ENCODE measurements around the gene RPS19BP1.

RPS19BP1 gene, protein sequence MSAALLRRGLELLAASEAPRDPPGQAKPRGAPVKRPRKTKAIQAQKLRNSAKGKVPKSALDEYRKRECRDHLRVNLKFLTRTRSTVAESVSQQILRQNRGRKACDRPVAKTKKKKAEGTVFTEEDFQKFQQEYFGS

DNA sequence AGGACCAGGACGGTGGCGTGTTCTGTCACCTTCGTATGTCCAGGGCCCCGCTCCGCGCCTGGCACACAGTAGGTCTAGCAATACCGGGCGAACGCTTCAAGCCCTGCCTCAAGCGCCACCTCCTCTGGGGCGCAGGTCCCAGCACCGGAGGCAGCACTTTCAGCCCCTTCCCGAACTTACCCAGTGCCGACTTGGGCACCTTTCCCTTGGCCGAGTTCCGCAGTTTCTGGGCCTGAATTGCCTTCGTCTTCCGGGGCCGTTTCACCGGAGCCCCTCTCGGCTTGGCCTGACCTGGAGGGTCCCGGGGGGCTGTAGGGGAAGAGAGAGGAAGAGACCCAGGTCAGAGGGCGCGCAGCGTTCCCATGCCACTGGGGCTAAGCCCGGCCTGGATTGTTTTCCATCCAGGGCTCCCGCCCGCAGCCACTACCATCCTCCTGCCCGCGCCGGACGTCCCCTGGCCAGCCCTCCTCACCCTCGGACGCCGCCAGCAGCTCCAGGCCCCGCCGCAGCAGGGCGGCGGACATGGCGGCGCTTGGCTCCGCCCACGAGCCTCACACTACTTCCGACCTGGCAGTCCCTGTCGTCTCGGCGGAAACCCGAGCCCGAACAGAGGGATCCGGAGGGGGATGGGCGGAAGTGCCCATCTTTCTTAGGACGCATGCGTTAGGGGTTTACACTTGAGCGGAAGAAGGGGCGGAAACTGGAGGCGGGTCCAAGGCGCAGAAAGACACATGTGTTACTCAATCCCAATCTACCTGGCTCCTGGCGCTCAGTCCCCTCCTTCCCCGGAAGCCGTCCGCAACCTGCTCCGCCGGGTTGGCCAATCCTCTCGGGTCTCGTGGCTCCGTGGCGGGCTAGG, at the start of gene RPS19BP1:
Gene RPS19BP1 (minus strand): TSS at position 534 of the 859 bp plus-strand sequence. CDS start 10 bp downstream, at position 524.
- DNase-seq (ENCODE audit: low read depth in 2 of 2): peak; percentile 99

DNA sequence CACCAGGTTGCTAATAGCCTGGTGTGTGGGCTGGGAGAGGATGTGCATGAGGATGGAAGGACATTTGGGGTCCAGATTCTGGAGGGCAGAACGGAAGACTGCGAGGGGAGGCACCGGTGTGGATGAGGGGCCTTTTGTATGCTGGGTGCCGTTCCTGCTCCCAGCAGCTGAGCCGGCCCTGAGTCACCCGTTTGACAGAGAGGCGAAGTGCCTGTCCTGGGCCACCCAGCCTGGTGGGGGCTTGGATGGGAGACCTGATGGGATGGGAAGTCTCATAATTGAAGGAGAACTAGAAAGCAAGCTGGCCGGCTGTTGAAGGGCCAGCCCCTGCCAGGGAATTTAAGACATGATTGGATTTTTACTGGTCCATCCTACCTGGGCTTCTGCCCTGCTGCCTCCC, 48.8 kb upstream of the RPS19BP1 start:
- DNase-seq (ENCODE audit: low read depth in 2 of 2): no peak

DNA sequence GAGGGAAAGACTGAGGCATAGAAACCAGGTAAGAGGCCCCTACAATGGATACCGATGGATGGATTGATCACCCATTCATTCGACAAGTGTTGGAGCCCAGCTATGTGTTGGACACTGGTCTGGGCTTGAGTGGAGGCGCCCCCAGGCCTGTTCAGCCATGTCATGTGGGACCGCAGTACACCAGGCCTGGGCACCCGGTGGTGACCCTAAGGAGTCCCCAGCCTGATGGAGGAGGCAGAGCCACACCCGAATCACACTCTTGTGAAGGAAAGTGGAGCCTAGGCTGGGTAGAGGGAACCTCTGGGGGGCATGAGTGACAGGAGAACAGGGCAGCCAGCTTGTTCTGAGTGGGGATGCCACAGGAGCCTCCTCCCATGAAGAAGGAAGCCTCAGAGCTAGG, 48.2 kb upstream of the RPS19BP1 start:
- no peak for DNase-seq (ENCODE audit: low read depth in 2 of 2)

DNA sequence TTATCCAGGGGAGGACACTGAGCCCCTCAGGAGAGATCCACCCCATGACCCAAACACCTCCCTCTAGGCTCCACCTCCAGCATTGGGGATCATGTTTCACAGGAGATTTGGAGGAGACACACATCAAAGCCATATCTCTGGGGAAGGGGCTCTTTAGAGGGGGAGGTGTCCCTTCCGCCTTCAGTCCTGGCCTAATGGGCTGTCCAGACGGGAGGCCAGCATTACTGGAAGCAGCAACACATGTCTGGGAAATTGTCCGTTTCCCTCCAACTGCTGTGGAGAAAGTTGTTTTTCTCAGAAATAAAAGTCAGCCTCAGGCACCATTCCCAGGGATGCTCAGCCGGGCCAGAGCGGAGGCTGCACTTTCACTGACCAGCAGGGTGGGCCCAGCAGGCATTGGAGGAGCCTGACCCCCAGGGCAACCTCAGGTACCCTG, 47.5 kb upstream of the RPS19BP1 start:
- DNase-seq (ENCODE audit: low read depth in 2 of 2): no peak

DNA sequence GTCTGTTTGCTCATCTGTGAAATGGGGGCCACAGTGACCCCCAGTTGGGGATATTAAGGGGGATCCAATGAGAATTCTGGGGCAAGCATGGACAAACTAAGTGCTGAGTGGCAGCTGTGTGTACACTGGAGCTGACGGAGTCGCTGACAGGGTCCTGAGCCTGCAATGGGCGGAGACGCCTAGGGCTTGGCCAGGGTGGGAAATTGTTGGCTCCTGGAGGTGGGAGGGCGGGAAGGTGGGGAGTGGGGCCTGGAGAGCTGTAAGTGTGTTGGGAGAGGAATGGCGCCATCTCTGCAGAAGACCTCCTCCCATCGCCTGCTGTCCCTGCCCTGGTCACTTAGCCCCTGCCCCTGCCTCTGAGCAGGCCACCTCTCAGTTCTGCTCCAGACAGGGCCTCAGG, 45.4 kb upstream of the RPS19BP1 start:
- no peak for DNase-seq (ENCODE audit: low read depth in 2 of 2)

DNA sequence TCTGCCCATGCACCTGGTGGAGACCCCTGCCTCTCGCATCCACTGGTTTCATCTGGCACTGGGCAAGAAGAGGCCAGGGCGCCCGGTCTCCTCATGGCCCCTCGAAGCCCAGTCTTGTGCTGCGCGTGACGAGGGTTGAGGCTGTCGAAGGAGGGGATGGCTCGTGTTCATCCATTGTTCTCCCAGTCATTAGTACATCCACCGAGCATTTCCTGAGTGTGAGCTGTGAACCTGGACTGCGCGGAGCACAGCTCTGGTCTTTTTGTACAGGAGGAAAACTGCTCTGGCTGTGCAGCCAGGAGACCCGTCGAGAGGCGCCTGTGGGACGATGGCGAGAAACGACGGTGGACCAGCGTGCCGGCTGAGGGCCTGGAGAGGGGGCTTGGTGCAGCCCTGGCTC, 44.8 kb upstream of the RPS19BP1 start:
- DNase-seq (ENCODE audit: low read depth in 2 of 2): no peak

DNA sequence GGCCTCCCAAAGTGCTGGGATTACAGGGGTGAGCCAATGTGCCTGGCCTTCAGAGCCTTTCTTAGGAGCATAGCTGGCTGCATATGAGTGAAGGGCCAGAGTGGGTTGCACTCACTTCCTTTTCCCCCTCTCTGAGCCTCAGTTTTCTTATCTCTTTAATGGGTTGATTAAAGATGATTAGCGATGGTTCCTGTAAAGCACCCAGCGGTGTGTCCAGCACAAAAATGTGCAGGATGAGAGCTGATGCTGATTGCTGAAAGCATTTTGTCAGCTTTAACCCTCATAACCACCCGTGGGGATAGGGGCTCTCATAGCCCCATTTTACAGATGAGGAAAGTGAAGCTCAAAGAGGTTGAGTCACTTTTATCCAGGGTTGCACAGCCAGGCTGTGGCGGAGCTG, 43.5 kb upstream of the RPS19BP1 start:
- DNase-seq (ENCODE audit: low read depth in 2 of 2): no peak

DNA sequence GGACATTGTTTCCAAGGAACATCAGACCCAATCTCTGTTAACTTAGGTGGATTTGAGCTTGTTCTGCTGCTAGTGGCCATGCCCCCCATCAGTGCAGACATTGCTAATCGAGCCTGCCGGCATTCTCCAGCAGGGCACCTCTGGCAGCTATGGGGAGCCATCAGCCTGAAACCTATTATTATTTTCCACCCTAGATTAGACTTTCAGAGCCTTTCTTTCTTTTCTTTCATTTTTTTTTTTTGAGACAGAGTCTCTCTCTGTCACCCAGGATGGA, 42.9 kb upstream of the RPS19BP1 start:
- DNase-seq (ENCODE audit: low read depth in 2 of 2): no peak

DNA sequence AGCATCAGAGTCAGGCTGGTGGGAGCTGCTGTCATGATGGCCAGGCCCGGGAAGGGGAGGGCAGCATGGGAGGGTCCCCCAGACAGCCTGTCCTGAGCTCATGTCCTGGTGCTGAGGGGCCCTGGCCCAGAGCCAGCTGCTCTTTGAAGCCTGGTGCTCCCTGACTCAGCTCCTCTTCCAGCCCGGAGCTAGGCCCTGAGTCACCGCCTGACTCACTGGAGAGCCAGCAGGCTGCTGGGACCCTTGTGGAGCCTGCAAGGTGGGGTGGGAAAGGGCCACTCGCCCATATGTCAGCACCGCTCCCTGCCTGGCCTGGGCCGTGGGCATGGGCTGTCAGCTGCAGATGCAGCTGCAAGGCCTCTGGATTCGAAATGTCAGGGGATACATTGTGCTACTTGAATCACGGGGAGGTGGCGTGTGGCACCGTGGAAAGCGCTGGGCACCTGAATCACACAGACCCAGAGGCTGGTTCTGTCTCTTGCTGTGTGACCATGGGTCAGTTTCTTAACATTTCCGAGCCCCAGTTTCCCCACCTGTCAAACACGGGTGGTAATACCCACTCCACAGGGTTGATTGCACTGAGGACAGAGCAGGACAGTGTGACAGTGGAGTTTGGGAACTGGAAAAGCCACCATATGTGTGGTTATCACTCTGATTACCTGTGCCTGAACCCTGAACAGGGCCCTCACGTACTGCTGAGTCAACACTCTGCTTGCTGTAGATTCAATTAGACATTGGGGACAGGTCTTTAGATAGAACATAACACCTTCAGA, 42.4 kb upstream of the RPS19BP1 start:
- DNase-seq (ENCODE audit: low read depth in 2 of 2): no peak

DNA sequence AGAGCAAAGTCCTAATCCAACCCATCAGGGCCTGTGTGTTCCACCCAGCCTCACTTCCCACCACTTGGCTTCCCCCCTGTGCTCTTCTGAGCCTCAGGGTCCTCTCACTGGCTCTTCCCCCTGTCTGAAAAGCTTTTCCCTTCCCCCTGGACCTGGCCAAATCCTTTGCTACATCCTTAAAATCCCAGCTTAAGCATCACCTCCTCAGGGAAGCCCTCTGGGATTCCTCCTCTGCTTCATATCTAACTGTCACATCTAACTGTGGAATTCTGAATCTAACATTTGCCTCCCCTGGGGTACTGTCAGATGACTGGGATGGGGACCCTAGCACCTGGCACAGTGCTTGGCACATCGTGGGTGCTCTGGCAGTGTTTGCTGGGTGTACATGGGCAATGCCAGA, 39.0 kb upstream of the RPS19BP1 start:
- DNase-seq (ENCODE audit: low read depth in 2 of 2): no peak

DNA sequence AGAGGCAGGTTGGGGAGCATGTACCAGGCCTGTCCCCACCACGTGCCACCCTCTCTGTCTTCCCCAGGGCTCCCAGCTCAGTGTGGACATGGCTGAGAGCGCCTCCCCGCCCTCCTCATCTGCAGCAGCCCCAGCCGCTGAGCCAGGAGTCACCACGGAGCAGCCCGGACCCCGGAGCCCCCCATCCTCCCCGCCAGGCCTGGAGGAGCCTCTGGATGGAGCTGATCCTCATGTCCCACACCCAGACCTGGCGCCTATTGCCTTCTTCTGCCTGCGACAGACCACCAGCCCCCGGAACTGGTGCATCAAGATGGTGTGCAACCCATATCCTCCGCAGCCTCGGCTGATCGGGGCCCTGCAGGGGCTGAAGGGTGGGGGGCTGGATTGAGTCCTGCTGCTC, 38.1 kb upstream of the RPS19BP1 start, which contains the start of gene CACNA1I:
Gene CACNA1I (plus strand): TSS at position 89 of the 400 bp plus-strand sequence. CDS start 0 bp downstream, at position 89.
- no peak for DNase-seq (ENCODE audit: low read depth in 2 of 2)

DNA sequence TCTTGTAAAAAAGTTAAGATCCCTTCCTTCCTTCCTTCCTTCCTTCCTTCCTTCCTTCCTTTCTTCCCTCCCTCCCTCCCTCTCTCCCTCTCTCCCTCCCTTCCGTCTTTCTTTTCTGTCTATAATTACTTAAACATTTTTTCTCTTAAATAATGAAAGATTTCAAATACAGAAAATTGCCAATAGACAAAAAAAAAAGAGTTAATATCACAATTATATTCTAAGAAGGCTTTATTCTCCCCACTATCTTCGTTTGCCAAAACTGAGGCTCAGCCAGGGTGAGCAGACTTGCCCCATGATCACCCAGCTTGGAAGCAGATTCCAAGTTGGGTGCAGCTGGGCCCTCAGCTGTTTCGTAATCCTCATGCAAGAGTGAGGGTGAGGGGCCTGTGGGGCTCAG, 37.7 kb upstream of the RPS19BP1 start:
- no peak for DNase-seq (ENCODE audit: low read depth in 2 of 2)

DNA sequence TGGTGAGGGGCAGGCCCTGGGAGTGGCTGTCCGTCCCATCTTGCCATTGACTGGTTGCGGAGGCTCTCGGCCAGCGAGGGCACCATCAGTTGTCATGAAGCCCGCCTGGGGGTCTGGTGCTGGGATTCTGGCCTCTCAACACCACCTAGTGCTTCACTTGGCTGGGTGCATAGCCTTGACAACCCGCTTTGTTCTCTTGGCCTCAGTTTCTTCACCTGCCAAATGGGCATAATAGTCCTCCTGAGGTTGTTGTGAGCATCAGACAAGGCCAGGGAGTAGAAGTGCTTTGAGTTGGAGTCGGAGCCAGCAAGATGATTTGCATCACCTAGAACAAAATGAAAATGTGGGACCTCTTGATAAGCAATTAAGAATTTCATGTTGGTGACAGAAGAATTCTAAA, 36.5 kb upstream of the RPS19BP1 start:
- DNase-seq (ENCODE audit: low read depth in 2 of 2): no peak

DNA sequence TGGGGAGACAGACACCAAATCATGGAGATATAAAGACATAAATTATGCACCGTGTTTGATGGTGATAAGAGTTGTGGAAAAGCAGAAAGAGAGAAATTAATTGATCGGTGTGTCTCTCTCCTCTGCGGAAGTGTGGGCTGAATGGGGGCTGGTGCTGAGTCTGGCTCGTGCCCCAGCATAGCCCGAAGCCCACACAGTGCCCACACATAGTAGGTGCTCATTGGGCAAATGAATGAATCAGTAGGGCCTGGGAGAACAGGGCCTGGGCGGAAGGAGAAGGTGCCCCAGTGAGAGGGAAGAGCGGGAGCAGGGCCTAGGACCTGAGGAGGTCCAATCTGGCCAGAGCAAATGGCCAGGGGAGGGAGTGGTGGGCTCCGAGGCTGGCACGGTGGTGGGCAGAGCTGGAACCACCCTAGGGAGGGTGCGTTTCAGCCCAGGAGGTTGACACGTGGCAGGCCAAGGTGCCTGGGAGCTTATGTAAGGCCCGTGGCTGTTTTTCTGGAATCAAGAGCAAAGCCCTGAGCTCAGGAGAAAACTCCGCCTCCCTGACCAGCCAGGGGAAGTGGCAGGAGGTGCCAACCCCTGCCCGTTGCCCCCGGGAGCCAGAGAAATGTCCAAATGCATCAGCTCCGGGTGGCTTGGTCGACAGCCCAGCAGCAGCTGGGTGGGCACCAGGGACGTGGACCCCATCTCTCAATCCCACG, 35.9 kb upstream of the RPS19BP1 start:
- no peak for DNase-seq (ENCODE audit: low read depth in 2 of 2)

DNA sequence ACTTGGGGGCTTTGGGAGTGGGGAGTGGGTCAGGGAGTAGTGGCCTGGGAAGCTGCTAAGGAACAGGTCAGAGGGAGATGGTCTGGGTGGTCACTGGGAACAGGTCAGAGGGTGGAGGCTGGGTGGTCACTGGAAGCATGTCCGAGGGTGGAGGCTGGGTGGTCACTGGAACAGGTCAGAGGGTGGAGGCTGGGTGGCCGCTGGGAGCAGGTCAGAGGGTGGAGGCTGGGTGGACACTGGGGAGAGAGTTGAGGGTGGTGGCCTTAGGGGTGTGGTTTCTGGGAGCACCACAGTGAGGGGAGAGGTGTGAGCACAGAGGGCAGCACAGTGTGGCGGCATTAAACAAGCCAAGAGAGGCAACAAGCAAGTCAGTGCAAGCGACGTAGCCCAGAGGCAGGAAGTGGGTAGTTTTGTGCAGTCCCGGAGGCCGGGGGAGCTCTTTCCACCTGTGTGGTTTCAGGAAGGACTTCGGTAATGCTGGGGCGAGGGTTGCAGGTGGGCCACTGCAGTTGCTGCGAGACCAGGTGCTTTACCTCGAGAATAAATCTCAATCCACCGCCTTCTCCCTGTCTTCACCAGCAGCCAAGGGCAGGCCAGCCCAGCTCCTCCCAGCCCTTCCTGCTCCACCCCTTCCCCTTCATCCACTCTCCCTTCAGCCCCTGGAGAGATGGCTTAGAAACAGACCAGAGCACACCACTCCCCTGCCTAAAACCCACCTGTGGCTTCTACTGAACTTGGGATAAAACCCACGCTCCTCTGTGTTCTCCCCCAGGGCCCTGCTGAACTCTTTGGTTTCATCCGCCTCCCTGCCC, 34.8 kb upstream of the RPS19BP1 start:
- no peak for DNase-seq (ENCODE audit: low read depth in 2 of 2)

DNA sequence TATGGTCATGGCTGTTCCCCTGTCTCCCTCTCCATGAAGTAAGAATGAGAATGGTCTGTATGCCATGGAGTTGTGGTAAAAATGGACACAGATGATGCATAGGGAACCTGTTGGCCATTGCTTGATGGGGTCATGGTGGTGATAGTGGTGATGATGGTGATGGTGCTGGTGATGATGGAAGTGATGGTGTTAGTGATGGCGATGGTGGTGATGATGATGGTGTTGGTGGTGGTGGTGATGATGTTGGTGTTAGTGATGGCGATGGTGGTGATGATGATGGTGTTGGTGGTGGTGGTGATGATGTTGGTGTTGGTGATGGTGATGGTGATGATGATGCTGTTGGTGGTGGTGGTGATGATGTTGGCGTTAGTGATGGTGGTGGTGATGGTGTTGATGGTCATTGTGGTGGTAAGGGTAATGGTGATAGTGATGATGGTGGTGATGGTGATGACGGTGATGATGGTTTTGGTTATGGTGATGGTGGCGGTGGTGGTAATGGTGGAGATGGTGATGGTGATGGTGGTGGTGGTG, 32.9 kb upstream of the RPS19BP1 start:
- DNase-seq (ENCODE audit: low read depth in 2 of 2): no peak

DNA sequence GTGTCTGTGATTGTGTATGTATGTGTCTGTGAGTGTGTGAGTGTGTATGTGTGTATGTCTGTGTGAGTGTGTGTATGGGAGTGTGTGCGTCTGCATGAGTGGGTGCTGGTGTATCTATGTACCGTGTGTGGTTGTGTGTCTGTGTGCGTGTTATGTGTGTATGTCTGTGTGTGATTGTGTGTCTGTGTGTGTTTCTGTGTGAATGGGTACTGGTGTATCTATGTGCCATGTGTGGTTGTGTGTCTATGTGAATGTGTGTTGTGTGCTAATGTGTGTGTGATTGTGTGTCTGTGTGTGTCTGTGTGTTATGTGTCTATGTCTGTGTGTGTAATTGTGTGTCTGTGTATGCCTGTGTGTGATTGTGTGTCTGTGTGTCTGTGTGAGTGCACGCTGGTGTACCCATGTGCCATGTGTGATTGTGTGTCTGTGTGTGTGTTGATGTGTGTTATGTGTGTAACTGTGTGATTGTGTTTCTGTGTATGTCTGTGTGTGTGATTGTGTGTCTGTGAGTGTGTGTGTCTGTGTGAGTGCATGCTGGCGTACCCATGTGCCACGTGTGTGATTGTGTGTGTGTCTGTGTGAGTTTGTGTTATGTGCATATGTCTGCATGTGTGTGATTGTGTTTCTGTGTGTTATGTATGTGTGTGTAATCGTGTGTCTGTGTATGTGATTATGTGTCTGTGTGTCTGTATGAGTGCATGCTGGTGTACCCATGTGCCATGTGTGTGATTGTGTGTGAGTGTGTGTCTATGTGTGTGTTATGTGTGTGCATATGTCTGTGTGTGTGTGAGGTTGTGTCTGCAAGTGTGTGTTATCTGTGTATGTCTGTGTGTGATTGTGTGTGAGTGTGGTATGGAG, 31.3 kb upstream of the RPS19BP1 start:
- DNase-seq (ENCODE audit: low read depth in 2 of 2): no peak

DNA sequence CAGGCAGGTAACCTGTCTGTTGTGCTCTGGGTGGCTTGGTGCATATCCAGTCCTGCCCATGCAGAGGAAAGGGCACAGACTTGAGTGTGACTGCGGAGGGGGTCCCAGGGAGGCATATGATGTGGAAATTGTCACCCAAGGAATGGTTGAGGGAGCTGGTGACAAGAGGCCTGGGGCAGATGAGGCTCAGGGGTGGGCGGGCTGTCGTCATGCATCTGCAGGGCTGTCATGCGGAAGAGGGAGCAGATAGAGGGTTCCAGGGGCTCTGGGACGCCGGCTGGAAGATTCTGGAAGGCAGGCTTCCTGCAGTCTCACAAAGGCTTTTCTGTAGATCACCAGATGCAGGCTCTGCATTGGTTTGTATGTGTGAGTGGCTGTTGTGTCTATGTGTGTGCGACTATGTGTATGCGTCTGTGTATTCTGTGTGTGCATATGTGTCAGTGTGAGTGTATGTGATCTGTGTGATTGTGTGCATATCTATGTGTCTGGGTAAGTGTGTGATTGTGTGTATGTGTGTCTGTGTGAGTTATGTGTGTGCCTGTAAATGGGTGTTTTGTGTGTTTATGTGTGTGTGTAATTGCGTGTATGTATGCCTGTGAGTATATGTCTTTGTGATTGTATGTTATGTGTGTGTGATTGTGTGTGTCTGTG, 30.4 kb upstream of the RPS19BP1 start:
- no peak for DNase-seq (ENCODE audit: low read depth in 2 of 2)

DNA sequence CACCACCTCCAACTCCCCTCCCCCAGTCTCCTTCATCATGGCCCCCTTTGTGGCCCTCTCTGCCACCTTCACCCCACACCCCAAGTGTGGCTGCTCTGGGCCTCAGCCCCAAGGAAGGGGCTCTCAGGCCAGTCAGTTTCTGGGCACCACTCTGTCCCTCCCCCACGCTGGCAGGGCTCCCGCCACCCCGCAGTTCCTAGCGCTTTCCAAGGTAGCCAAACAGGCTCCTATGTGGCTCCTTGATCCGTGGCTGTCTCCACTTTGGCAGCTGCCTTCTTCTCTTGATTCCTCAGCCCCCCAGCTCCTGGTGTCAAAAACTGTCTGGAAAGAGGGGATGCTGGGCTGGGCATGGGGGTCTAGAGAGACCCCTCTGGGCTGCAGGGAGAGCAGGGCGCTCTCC, 27.6 kb upstream of the RPS19BP1 start:
- no peak for DNase-seq (ENCODE audit: low read depth in 2 of 2)

Data from stimulated activated CD8-positive, alpha-beta memory T cell treated with anti-CD3 and anti-CD28 coated beads, Interleukin-15, amount 100 ng/mL, for 48 hours (primary cell).